H1 (cell line): ENCODE measurements around the gene CAV1. TPM values are rescaled to one million over a fixed set of nuclear protein-coding genes. Genes with fewer than 3 reads are reported as not detected.

Experiments used
- CTCF ChIA-PET: fragments of 300-600 bp; sonication (Branson Sonifier 250); formaldehyde crosslinking; loops from one replicate; lab custom pipeline; 2021; ENCODE audit not compliant: partially characterized antibody; lab: Charles Lee
- POLR2A ChIA-PET: fragments of 300-600 bp; sonication (Branson Sonifier 250); formaldehyde crosslinking; loops from one replicate; lab custom pipeline; 2021; ENCODE audit warnings: inconsistent platforms; ENCODE audit not compliant: partially characterized antibody; lab: Charles Lee
- DNase-seq, 2 experiments: peaks; one replicate each; pipeline versions ENCODE4 v3.0.0 to v3.0.0-alpha.2; 2010 to 2022; ENCODE audit warnings: low spot score in 2 of 2, low read depth in 1 of 2, mixed read lengths in 1 of 2
- FAIRE-seq: peaks from 2 replicates; lab custom pipeline; 2011; peaks lifted over from hg19 to GRCh38; lab: Jason Lieb, UNC
- H2AFZ ChIP-seq: 2 replicates; pipeline ENCODE4 v1.8.1; 2012; ENCODE audit warnings: low read length, inconsistent platforms
- H2AK5ac ChIP-seq: 2 replicates; pipeline ENCODE4 v1.6.1; 2013; ENCODE audit warnings: low read depth, low read length
- H2BK120ac ChIP-seq: replicated peaks from 2 replicates; pipeline ENCODE3; 2013; ENCODE audit warnings: low read depth, low read length, inconsistent platforms
- H2BK12ac ChIP-seq: 2 replicates; pipeline ENCODE4 v1.6.1; 2013; ENCODE audit warnings: low read depth, low read length
- H2BK15ac ChIP-seq: 2 replicates; pipeline ENCODE4 v1.6.1; 2013; ENCODE audit warnings: low read length
- H2BK20ac ChIP-seq: 2 replicates; pipeline ENCODE4 v1.6.1; 2013; ENCODE audit warnings: low read length
- H2BK5ac ChIP-seq: 2 replicates; pipeline ENCODE4 v1.6.1; 2013; ENCODE audit warnings: low read depth, low read length
- H3K14ac ChIP-seq: 2 replicates; pipeline ENCODE4 v1.6.1; 2013; ENCODE audit warnings: inconsistent platforms; ENCODE audit not compliant: insufficient read length
- H3K18ac ChIP-seq: 2 replicates; pipeline ENCODE4 v1.6.1; 2013; ENCODE audit warnings: low read length; ENCODE audit errors: extremely low read depth
- H3K23ac ChIP-seq: 2 replicates; pipeline ENCODE4 v1.6.1; 2013; ENCODE audit warnings: inconsistent platforms; ENCODE audit not compliant: insufficient read length
- H3K23me2 ChIP-seq: 2 replicates; pipeline ENCODE4 v1.6.1; 2013; ENCODE audit warnings: low read depth, low read length
- H3K27ac ChIP-seq: 2 replicates; pipeline ENCODE4 v1.6.1; 2011; ENCODE audit warnings: low read depth, low read length, inconsistent platforms
- H3K27me3 ChIP-seq, 4 experiments: replicated peaks in 1 of 4; 1 replicate in 1 of 4; 2 replicates in 3 of 4; pipeline versions ENCODE4 v1.6.1 to v1.8.1; 2011 to 2013; ENCODE audit warnings: low read length in 3 of 4, mild to moderate bottlenecking in 3 of 4, inconsistent platforms in 2 of 4, mixed read lengths in 2 of 4, moderate library complexity in 1 of 4; ENCODE audit not compliant: control insufficient read depth in 3 of 4, insufficient read depth in 3 of 4; ENCODE audit errors: extremely low read depth in 1 of 4
- H3K36me3 ChIP-seq, 4 experiments: 2 replicates each; pipeline versions ENCODE4 v1.6.1 to v1.8.1; 2011 to 2013; ENCODE audit warnings: mild to moderate bottlenecking in 4 of 4, low read length in 3 of 4, moderate library complexity in 2 of 4, control low read depth in 1 of 4, inconsistent platforms in 1 of 4; ENCODE audit not compliant: insufficient read depth in 4 of 4, control insufficient read depth in 2 of 4
- H3K4ac ChIP-seq: replicated peaks from 2 replicates; pipeline ENCODE3; 2013; ENCODE audit warnings: low read length, low read depth, mixed read lengths, inconsistent platforms; ENCODE audit not compliant: insufficient read length
- H3K4me1 ChIP-seq, 4 experiments: replicated peaks in 1 of 4; 1 replicate in 1 of 4; 2 replicates in 3 of 4; pipeline versions ENCODE4 v1.6.1 to v1.8.1; 2011 to 2013; ENCODE audit warnings: low read length in 3 of 4, inconsistent platforms in 2 of 4, mixed read lengths in 1 of 4; ENCODE audit not compliant: insufficient read depth in 4 of 4, control insufficient read depth in 3 of 4
- H3K4me2 ChIP-seq, 2 experiments: 2 replicates each; pipeline versions ENCODE4 v1.6.1 to v1.8.1; 2011 to 2013; ENCODE audit warnings: low read depth in 2 of 2, low read length in 2 of 2, control low read depth in 1 of 2, inconsistent platforms in 1 of 2, mild to moderate bottlenecking in 1 of 2; ENCODE audit not compliant: insufficient read depth in 1 of 2
- H3K4me3 ChIP-seq, 4 experiments: fragments of 200-600, 300-600 bp in 1 of 4; sonication (generic), shearing (Covaris generic), sonication (Bioruptor Twin) in 1 of 4; 2 replicates each; pipeline versions ENCODE4 v1.5.1 to v1.8.1; 2011 to 2016; ENCODE audit warnings: low read length in 4 of 4, low read depth in 3 of 4, control low read depth in 2 of 4, inconsistent platforms in 2 of 4, mild to moderate bottlenecking in 2 of 4, mixed read lengths in 1 of 4, moderate library complexity in 1 of 4; ENCODE audit not compliant: insufficient read depth in 2 of 4; ENCODE audit errors: extremely low read depth in 1 of 4
- H3K56ac ChIP-seq: replicated peaks from 2 replicates; pipeline ENCODE3; 2013; ENCODE audit warnings: low read depth, mild to moderate bottlenecking, mixed read lengths, low read length, inconsistent platforms; ENCODE audit not compliant: insufficient read length
- H3K79me1 ChIP-seq: 2 replicates; pipeline ENCODE4 v1.6.1; 2013; ENCODE audit warnings: low read depth, low read length, control low read depth
- H3K79me2 ChIP-seq, 2 experiments: 2 replicates each; pipeline versions ENCODE4 v1.6.1 to v1.8.1; 2012 to 2013; ENCODE audit warnings: low read length in 2 of 2, mild to moderate bottlenecking in 2 of 2, inconsistent platforms in 1 of 2; ENCODE audit not compliant: insufficient read depth in 2 of 2, control insufficient read depth in 1 of 2
- H3K9ac ChIP-seq, 4 experiments: replicated peaks in 1 of 4; 1 replicate in 1 of 4; 2 replicates in 3 of 4; pipeline versions ENCODE4 v1.6.1 to v1.8.1; 2011 to 2013; ENCODE audit warnings: low read depth in 3 of 4, low read length in 3 of 4, control low read depth in 2 of 4, mild to moderate bottlenecking in 2 of 4, moderate library complexity in 2 of 4, inconsistent platforms in 1 of 4; ENCODE audit errors: extremely low read depth in 1 of 4
- H3K9me3 ChIP-seq, 2 experiments: 2 replicates each; pipeline versions ENCODE4 v1.6.1 to v1.8.1; 2012 to 2013; ENCODE audit warnings: mild to moderate bottlenecking in 2 of 2, moderate library complexity in 2 of 2, control low read depth in 1 of 2, inconsistent platforms in 1 of 2, low read depth in 1 of 2, low read length in 1 of 2, mixed read lengths in 1 of 2; ENCODE audit not compliant: insufficient read depth in 2 of 2
- H4K20me1 ChIP-seq, 2 experiments: replicated peaks in 1 of 2; 2 replicates each; pipeline versions ENCODE3 to v1.8.1; 2011 to 2013; ENCODE audit warnings: inconsistent platforms in 2 of 2, low read length in 2 of 2, mild to moderate bottlenecking in 1 of 2; ENCODE audit not compliant: insufficient read depth in 2 of 2, control insufficient read depth in 1 of 2
- H4K5ac ChIP-seq: 2 replicates; pipeline ENCODE4 v1.6.1; 2013; ENCODE audit warnings: low read length, low read depth, mixed read lengths, inconsistent platforms; ENCODE audit not compliant: insufficient read length
- H4K8ac ChIP-seq: 2 replicates; pipeline ENCODE4 v1.8.0; 2013; ENCODE audit warnings: mild to moderate bottlenecking, moderate library complexity, low read length, inconsistent platforms; ENCODE audit not compliant: insufficient read depth; ENCODE audit errors: extremely low read depth
- H4K91ac ChIP-seq: replicated peaks from 2 replicates; pipeline ENCODE3; 2013; ENCODE audit warnings: low read length, mixed read lengths, inconsistent platforms; ENCODE audit not compliant: insufficient read length
- E2F6 ChIP-seq: IDR thresholded peaks from 2 replicates; pipeline ENCODE4 v1.6.1; 2012; ENCODE audit warnings: inconsistent platforms
- HDAC2 ChIP-seq, 2 experiments: fragments of 300-600 bp in 1 of 2; sonication (generic) in 1 of 2; IDR thresholded peaks; 2 replicates each; pipeline ENCODE4 v1.6.1; 2011 to 2012; ENCODE audit warnings: low read depth in 2 of 2, low read length in 2 of 2, mild to moderate bottlenecking in 2 of 2, moderate library complexity in 2 of 2, borderline replicate concordance in 1 of 2, inconsistent platforms in 1 of 2
- KDM4A ChIP-seq: IDR thresholded peaks from one replicate; pipeline ENCODE4 v1.7.1; 2012; ENCODE audit warnings: low read depth, mild to moderate bottlenecking, moderate library complexity, low read length, inconsistent platforms; ENCODE audit not compliant: severe bottlenecking
- MAX ChIP-seq: IDR thresholded peaks from 2 replicates; pipeline ENCODE4 v1.6.1; 2012; ENCODE audit warnings: inconsistent platforms
- SP1 ChIP-seq: IDR thresholded peaks from 2 replicates; pipeline ENCODE4 v1.6.1; 2011; ENCODE audit warnings: low read depth, low read length
- TCF12 ChIP-seq: IDR thresholded peaks from 2 replicates; pipeline ENCODE4 v1.6.1; 2011; ENCODE audit warnings: low read depth, mild to moderate bottlenecking, low read length
- WGBS, 2 experiments: shearing (Covaris generic) in 1 of 2; methylation state at CpG; one replicate each; pipeline versions ENCODE4 v1.1.6 to v1.1.7; 2013 to 2015; ENCODE audit warnings: low lambda C conversion rate in 2 of 2, mixed read lengths in 2 of 2, inconsistent platforms in 1 of 2, low coverage in 1 of 2, missing lambda C conversion rate in 1 of 2; ENCODE audit not compliant: insufficient replicate concordance in 2 of 2, insufficient coverage in 1 of 2, insufficient read length in 1 of 2; ENCODE audit errors: extremely low coverage in 1 of 2, missing lambda C conversion rate in 1 of 2; 5-methylcytosine and 5-hydroxymethylcytosine counted together
- polyA plus RNA-seq, 7 experiments: library from polyadenylated mRNA; depleted of rRNA in 3 of 7; stranded (reverse) in 5 of 7; unstranded in 2 of 7; fragments of >200 nt in 5 of 7; fragments of 200-250 nt in 2 of 7; gene quantifications; 1 replicate in 5 of 7; 2 replicates in 1 of 7; 4 replicates in 1 of 7; pipeline versions ENCODE4 v1.2.1 to v1.2.3, GENCODE V29; 2011 to 2013; ENCODE audit warnings: missing spikeins in 2 of 7, mixed read lengths in 2 of 7
- total RNA-seq: library from RNA; stranded (reverse); fragmentation: NEBNext Ultra II Directional; extraction: Animal tissue kit (Norgen Biotek cat#: 25700); gene quantifications from 2 replicates; pipeline ENCODE4 v1.2.1, GENCODE V29; 2021

The CAV1 gene
- total and polyA plus RNA-seq, 2 of the 8 experiments (the other 6 are each of a cell fraction or from before 2014, with no cell fraction given): 16.3 to 21.8 TPM

GRCh38 chr7:116499168-116500077 lies 25.4 kb upstream of the CAV1 start, which contains the start of gene CAV2:
Gene CAV2, plus strand, starts transcription at chr7:116499738. Its CDS starts 44 bp downstream, at chr7:116499782.
- no peaks in the 10 kb centered on the region for H3K36me3 ChIP-seq
- 0 out of 2 replicates have a peak within 1 kb of the TSS, but pooled peaks have one; percentile 44 for H2BK20ac ChIP-seq
- 0 out of 2 replicates have a peak within 1 kb of the TSS, but pooled peaks have one; percentile 2 for H2AK5ac ChIP-seq
- peak within 1 kb of the TSS; percentile 56 for H3K18ac ChIP-seq
- no peak within 1 kb of the TSS for H3K23ac ChIP-seq
- H2AFZ ChIP-seq: peak within 1 kb of the TSS; percentile 96
- H4K8ac ChIP-seq: peak within 1 kb of the TSS; percentile 25; the same call in 1 of the 2 replicates
- no peaks in the 10 kb centered on the region for H3K79me2 ChIP-seq
- peaks cover 5% of the 10 kb centered on the region; the same call in 1 of the 2 replicates for H3K23me2 ChIP-seq
- peak within 1 kb of the TSS; percentile 43 for H2BK120ac ChIP-seq
- no peaks in the 10 kb centered on the region for H3K9me3 ChIP-seq
- H3K9ac ChIP-seq: peak within 1 kb of the TSS in 2 of 4 experiments; percentile 3 to 39; a peak in 2 of 7 replicates
- no peak within 1 kb of the TSS for H3K56ac ChIP-seq
- peak within 1 kb of the TSS; percentile 38; the same call in 1 of the 2 replicates for H2BK5ac ChIP-seq
- peak within 1 kb of the TSS; percentile 82 for H2BK12ac ChIP-seq
- FAIRE-seq: no peak
- no peak within 1 kb of the TSS for H3K27ac ChIP-seq
- TF ChIP-seq KDM4A (peak; percentile 97), SP1 (no peak), MAX (peak; percentile 80), E2F6 (peak; percentile 84; the same call in 1 of the 2 replicates), TCF12 (no peak), HDAC2 (IDR thresholded peaks at IDR 0.05; ENCODE audit: borderline replicate concordance in 1 of 2, low read depth in 2 of 2, low read length in 2 of 2) (no peak)
- H4K20me1 ChIP-seq: peaks cover 0 to 2% of the 10 kb centered on the region in 2 experiments
- no peak within 1 kb of the TSS for H4K5ac ChIP-seq
- CTCF ChIA-PET: interaction anchor here (0.8 to 1.0 kb wide), 2 partner anchors 24 to 27 kb away, joined by 6 read pairs; partner anchors contain the start of gene CAV1
- WGBS, 2 experiments: 14% methylated on average over 22 of the region's 86 CpGs; no CpG with 5 or more reads in 1 of the 2 experiments
- peak within 1 kb of the TSS; percentile 94 to 99 for H3K4me2 ChIP-seq
- peaks cover 2 to 4% (median 3%) of the 10 kb centered on the region in 4 experiments; a peak in 4 of 7 replicates for H3K4me1 ChIP-seq
- peak in 1 of 2 experiments; percentile 69 for DNase-seq
- peak within 1 kb of the TSS; percentile 40 to 71 (median 60) for H3K4me3 ChIP-seq
- POLR2A ChIA-PET: interaction anchor here (2.1 kb wide), 1 partner anchor 27 kb away, joined by 5 read pairs; no protein-coding TSS in a partner anchor
- H4K91ac ChIP-seq: peak within 1 kb of the TSS; percentile 55
- peaks cover 0 to 22% (median 16%) of the 10 kb centered on the region in 4 experiments; a peak in 6 of 7 replicates for H3K27me3 ChIP-seq
- no peaks in the 10 kb centered on the region for H3K79me1 ChIP-seq
- H2BK15ac ChIP-seq: peak within 1 kb of the TSS; percentile 97; the same call in 1 of the 2 replicates
- H3K4ac ChIP-seq: peak within 1 kb of the TSS; percentile 65
- no peak within 1 kb of the TSS for H3K14ac ChIP-seq
